ENCODE results near the gene TARDBP.
"Not testable (repeated sequence)": the region's sequence is repeated elsewhere in the genome, so short reads cannot be mapped to it uniquely, and the experiment has no call there.

Gene TARDBP

GRCh38 chr1:11028018-11028417, 15.6 kb downstream of the TARDBP start:
- H3K4ac ChIP-seq (ENCODE audit: low read depth, low read length), result no peak overlapping the region
- H3K4me1 ChIP-seq (ENCODE audit: control insufficient read depth in 1 of 2, insufficient read depth in 2 of 2, low read length in 2 of 2), result no peaks in the 10 kb centered on the region
- H2BK12ac ChIP-seq (ENCODE audit: low read length), result no peak overlapping the region
- H3K27me3 ChIP-seq (ENCODE audit: insufficient read depth, low read length), result no peaks in the 10 kb centered on the region
- no peak overlapping the region for H3K4me3 ChIP-seq (ENCODE audit: low read depth, low read length)
- H2AK5ac ChIP-seq (ENCODE audit: low read length), result no peak overlapping the region
- no peak overlapping the region for H3K14ac ChIP-seq (ENCODE audit: low read length)
- no peaks in the 10 kb centered on the region for H3K9me3 ChIP-seq (ENCODE audit: insufficient read depth, low read depth, low read length)
- no peaks in the 10 kb centered on the region for H3K79me1 ChIP-seq (ENCODE audit: low read length)
- H3K18ac ChIP-seq (ENCODE audit: low read length), result no peak overlapping the region
- no peak for DNase-seq
- H3K27ac ChIP-seq (ENCODE audit: low read depth, low read length), result no peak overlapping the region
- no peak overlapping the region for H3K4me2 ChIP-seq (ENCODE audit: low read length)
- H4K12ac ChIP-seq (ENCODE audit: low read depth, low read length), result no peak overlapping the region
- no CpG with 5 or more reads among the region's 3 CpGs for WGBS (ENCODE audit: extremely low coverage, insufficient coverage, insufficient read length)
- peaks cover 11 to 20% of the 10 kb centered on the region in 2 experiments for H3K36me3 ChIP-seq (ENCODE audit: control insufficient read depth in 1 of 2, insufficient read depth in 2 of 2, low read length in 2 of 2)
- H2BK120ac ChIP-seq (ENCODE audit: insufficient read depth, low read length, poor library complexity), result no peak overlapping the region
- no peaks in the 10 kb centered on the region for H3K79me2 ChIP-seq (ENCODE audit: control insufficient read depth, insufficient read depth, low read length, poor library complexity)
- H4K91ac ChIP-seq (ENCODE audit: low read depth, low read length), result no peak overlapping the region
- H2BK5ac ChIP-seq (ENCODE audit: low read depth, low read length, poor library complexity), result no peak overlapping the region
- no peak overlapping the region for H3K23ac ChIP-seq (ENCODE audit: low read length)
- no peak overlapping the region for H2AFZ ChIP-seq (ENCODE audit: insufficient read depth, low read length, poor library complexity)
- no peak overlapping the region for H3K9ac ChIP-seq (ENCODE audit: low read length)
- no peak overlapping the region for H4K8ac ChIP-seq (ENCODE audit: low read depth, low read length)

- Histone ChIP-seq H4K8ac (ENCODE audit: low read depth, low read length) (no peak overlapping the region), H3K27ac (ENCODE audit: low read depth, low read length) (no peak overlapping the region), H2BK5ac (ENCODE audit: low read depth, low read length, poor library complexity) (no peak overlapping the region), H4K12ac (ENCODE audit: low read depth, low read length) (no peak overlapping the region), H2AK5ac (ENCODE audit: low read length) (no peak overlapping the region), H3K4ac (ENCODE audit: low read depth, low read length) (no peak overlapping the region), H2BK120ac (ENCODE audit: insufficient read depth, low read length, poor library complexity) (no peak overlapping the region), H3K9ac (ENCODE audit: low read length) (no peak overlapping the region), H2AFZ (ENCODE audit: insufficient read depth, low read length, poor library complexity) (no peak overlapping the region), H3K18ac (ENCODE audit: low read length) (no peak overlapping the region), H3K14ac (ENCODE audit: low read length) (no peak overlapping the region), H3K27me3 (ENCODE audit: insufficient read depth, low read length) (no peaks in the 10 kb centered on the region), H3K23ac (ENCODE audit: low read length) (no peak overlapping the region), H3K36me3 (ENCODE audit: control insufficient read depth in 1 of 2, insufficient read depth in 2 of 2, low read length in 2 of 2) (peaks cover 8 to 11% of the 10 kb centered on the region in 2 experiments), H3K9me3 (ENCODE audit: insufficient read depth, low read depth, low read length) (no peaks in the 10 kb centered on the region), H2BK12ac (ENCODE audit: low read length) (no peak overlapping the region), H3K79me1 (ENCODE audit: low read length) (no peaks in the 10 kb centered on the region), H3K4me1 (ENCODE audit: control insufficient read depth in 1 of 2, insufficient read depth in 2 of 2, low read length in 2 of 2) (no peaks in the 10 kb centered on the region), H3K4me3 (ENCODE audit: low read depth, low read length) (no peak overlapping the region), H3K4me2 (ENCODE audit: low read length) (no peak overlapping the region), H4K91ac (ENCODE audit: low read depth, low read length) (no peak overlapping the region), H3K79me2 (ENCODE audit: control insufficient read depth, insufficient read depth, low read length, poor library complexity) (no peaks in the 10 kb centered on the region)
- no CpG with 5 or more reads among the region's 9 CpGs for WGBS (ENCODE audit: extremely low coverage, insufficient coverage, insufficient read length)
- DNase-seq, result no peak
Observed at GRCh38 chr1:11030865-11031264, 18.4 kb downstream of the TARDBP start.

- Histone ChIP-seq H3K4me3 (ENCODE audit: low read depth, low read length) (no peak overlapping the region), H2AK5ac (ENCODE audit: low read length) (no peak overlapping the region), H3K27ac (ENCODE audit: low read depth, low read length) (no peak overlapping the region), H3K4me2 (ENCODE audit: low read length) (no peak overlapping the region), H3K4me1 (ENCODE audit: control insufficient read depth in 1 of 2, insufficient read depth in 2 of 2, low read length in 2 of 2) (no peaks in the 10 kb centered on the region), H3K23ac (ENCODE audit: low read length) (no peak overlapping the region), H3K79me1 (ENCODE audit: low read length) (no peaks in the 10 kb centered on the region), H3K14ac (ENCODE audit: low read length) (no peak overlapping the region), H3K18ac (ENCODE audit: low read length) (no peak overlapping the region), H2BK12ac (ENCODE audit: low read length) (no peak overlapping the region), H4K8ac (ENCODE audit: low read depth, low read length) (no peak overlapping the region), H3K9ac (ENCODE audit: low read length) (no peak overlapping the region), H3K36me3 (ENCODE audit: control insufficient read depth in 1 of 2, insufficient read depth in 2 of 2, low read length in 2 of 2) (peaks cover 7 to 8% of the 10 kb centered on the region in 2 experiments), H3K79me2 (ENCODE audit: control insufficient read depth, insufficient read depth, low read length, poor library complexity) (no peaks in the 10 kb centered on the region), H3K4ac (ENCODE audit: low read depth, low read length) (no peak overlapping the region), H3K9me3 (ENCODE audit: insufficient read depth, low read depth, low read length) (no peaks in the 10 kb centered on the region), H3K27me3 (ENCODE audit: insufficient read depth, low read length) (no peaks in the 10 kb centered on the region), H2BK120ac (ENCODE audit: insufficient read depth, low read length, poor library complexity) (no peak overlapping the region), H4K91ac (ENCODE audit: low read depth, low read length) (no peak overlapping the region), H4K12ac (ENCODE audit: low read depth, low read length) (no peak overlapping the region), H2BK5ac (ENCODE audit: low read depth, low read length, poor library complexity) (no peak overlapping the region), H2AFZ (ENCODE audit: insufficient read depth, low read length, poor library complexity) (no peak overlapping the region)
- WGBS (ENCODE audit: extremely low coverage, insufficient coverage, insufficient read length), result no CpG with 5 or more reads among the region's 10 CpGs
- DNase-seq, result no peak
Observed at GRCh38 chr1:11031624-11032262, 19.3 kb downstream of the TARDBP start.

GRCh38 chr1:11037019-11037739, 24.7 kb downstream of the TARDBP start:
- not testable (repeated sequence) for H2AFZ ChIP-seq (ENCODE audit: insufficient read depth, low read length, poor library complexity)

More at GRCh38 chr1:11037019-11037739, 24.7 kb downstream of the TARDBP start:
- H3K4ac ChIP-seq (ENCODE audit: low read depth, low read length); H4K12ac ChIP-seq (ENCODE audit: low read depth, low read length); H4K8ac ChIP-seq (ENCODE audit: low read depth, low read length); H2BK5ac ChIP-seq (ENCODE audit: low read depth, low read length, poor library complexity); H2AK5ac ChIP-seq (ENCODE audit: low read length); H2BK12ac ChIP-seq (ENCODE audit: low read length); H3K9me3 ChIP-seq (ENCODE audit: insufficient read depth, low read depth, low read length); H3K18ac ChIP-seq (ENCODE audit: low read length); H3K23ac ChIP-seq (ENCODE audit: low read length); H3K27me3 ChIP-seq (ENCODE audit: insufficient read depth, low read length); DNase-seq; H2BK120ac ChIP-seq (ENCODE audit: insufficient read depth, low read length, poor library complexity); H3K14ac ChIP-seq (ENCODE audit: low read length); H3K79me2 ChIP-seq (ENCODE audit: control insufficient read depth, insufficient read depth, low read length, poor library complexity); H3K27ac ChIP-seq (ENCODE audit: low read depth, low read length); H3K79me1 ChIP-seq (ENCODE audit: low read length); H3K4me1 ChIP-seq (ENCODE audit: control insufficient read depth in 1 of 2, insufficient read depth in 2 of 2, low read length in 2 of 2); H3K4me3 ChIP-seq (ENCODE audit: low read depth, low read length); H3K9ac ChIP-seq (ENCODE audit: low read length); H4K91ac ChIP-seq (ENCODE audit: low read depth, low read length); H3K4me2 ChIP-seq (ENCODE audit: low read length); H3K36me3 ChIP-seq (ENCODE audit: control insufficient read depth in 1 of 2, insufficient read depth in 2 of 2, low read length in 2 of 2): not testable (repeated sequence)
- WGBS (ENCODE audit: extremely low coverage, insufficient coverage, insufficient read length), result no CpG with 5 or more reads among the region's 18 CpGs

Data from trophoblast cell (in vitro differentiated cells and primary cell).